GM18858 (cell line): ENCODE data around the gene KRTAP5-11.
"Not testable (repeated sequence)": the region's sequence is repeated elsewhere in the genome, so short reads cannot be mapped to it uniquely, and the experiment has no call there.

Experiments
- ATAC-seq: cut with Tn5 transposase; IDR thresholded peaks from one replicate; pipeline ENCODE4 v1.9.1; 2021; ENCODE audit not compliant: unreplicated experiment

The KRTAP5-11 gene

DNA sequence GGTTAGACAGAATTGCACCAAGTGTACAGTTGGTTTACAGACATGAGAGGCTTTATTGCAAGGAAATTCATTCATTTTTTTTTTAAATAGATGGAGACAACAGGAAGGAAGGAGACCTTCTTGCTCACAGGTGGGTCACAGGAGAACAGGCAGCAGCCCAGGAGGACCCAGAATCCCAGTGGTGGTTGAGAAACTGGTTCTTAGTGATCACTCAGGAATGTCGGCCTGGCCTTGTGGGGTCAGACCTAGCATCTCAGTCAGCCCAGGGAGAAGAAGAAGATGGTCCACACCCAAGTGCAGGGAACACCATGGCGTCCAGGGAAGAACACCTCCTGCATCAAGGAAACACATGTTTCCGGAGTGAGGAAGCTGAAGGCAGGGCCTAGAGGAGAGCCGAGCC, 849 bp downstream of the KRTAP5-11 start:
- ATAC-seq: no peak

- no peak for ATAC-seq
Measured at GRCh38 chr11:71580057-71581003, 2.3 kb downstream of the KRTAP5-11 start.

DNA sequence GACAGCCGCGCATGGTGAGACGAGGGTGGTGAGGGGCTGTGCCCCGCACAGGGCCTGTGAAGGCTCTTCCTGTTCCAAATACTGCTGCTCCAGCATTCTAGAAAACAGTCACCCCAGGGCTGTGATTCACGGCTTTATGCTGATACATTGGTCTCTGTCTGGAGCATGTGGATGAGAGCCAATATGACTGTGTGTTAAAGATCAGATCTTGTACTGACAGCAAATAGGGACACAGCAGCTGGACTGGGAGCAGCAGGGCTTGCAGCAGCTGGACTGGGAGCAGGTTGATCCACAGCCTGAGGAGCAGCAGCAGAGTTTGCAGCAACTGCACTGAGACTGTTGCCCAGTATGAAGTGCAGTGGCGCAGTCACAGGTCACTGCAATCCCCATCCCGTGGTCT, 3.2 kb downstream of the KRTAP5-11 start:
- not testable (repeated sequence) for ATAC-seq

DNA sequence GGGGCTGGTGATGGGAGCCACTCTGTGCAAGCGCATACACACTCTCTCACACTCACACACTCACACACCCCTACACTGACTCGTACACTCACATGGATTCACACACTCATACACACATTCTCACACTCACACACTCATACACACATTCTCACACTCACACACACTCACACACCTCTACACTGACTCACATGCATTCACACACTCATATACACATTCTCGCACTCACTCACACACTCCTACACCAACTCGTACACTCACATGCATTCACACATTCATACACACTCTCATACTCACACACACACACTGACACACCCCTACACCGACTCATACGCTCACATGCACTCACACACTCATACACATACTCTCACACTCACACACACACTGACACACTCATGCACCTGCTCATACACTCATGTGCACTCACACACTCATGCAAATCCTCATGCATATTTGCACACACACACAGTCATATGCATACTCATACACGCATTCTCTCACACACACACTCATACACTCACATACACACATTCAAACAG, 5.1 kb downstream of the KRTAP5-11 start:
- no peak for ATAC-seq

DNA sequence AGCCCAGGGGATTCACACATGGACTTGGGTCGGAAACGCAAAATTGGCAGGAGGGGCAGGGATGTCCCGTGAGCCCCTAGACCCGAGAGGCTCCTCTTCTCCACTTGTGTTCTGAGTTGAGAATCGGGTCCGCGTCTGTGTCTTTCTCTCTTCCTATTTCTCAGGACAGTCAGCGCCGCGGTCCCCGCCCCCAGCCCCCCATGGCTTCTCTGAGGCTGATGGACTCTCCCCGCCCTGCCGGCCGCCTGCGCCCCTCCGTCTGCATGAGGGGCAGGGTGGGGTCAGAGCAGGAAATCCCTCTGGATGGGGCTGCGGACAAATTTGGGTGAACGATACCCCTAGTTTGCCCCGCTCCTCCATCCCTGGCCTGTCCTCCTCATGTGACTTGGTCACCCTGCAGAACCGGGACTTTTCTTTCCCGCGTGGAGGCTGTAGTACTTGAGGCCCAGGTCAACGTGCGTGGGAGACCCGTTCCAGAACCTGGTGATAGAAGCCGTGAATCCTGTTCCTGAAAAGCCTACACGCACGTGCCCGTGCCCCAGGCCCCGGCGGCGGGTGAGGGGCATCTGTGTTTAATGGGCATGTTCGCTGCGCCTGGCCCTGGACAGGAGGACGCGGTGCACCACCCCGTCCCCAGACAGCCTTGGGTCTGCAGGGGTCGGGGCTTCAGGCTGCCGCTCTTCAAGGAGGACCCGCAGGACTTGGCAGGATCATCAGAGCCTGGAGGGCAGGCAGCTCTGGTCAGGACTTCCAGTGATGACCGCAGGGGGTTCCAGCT, 5.8 kb downstream of the KRTAP5-11 start:
- ATAC-seq: not testable (repeated sequence)

DNA sequence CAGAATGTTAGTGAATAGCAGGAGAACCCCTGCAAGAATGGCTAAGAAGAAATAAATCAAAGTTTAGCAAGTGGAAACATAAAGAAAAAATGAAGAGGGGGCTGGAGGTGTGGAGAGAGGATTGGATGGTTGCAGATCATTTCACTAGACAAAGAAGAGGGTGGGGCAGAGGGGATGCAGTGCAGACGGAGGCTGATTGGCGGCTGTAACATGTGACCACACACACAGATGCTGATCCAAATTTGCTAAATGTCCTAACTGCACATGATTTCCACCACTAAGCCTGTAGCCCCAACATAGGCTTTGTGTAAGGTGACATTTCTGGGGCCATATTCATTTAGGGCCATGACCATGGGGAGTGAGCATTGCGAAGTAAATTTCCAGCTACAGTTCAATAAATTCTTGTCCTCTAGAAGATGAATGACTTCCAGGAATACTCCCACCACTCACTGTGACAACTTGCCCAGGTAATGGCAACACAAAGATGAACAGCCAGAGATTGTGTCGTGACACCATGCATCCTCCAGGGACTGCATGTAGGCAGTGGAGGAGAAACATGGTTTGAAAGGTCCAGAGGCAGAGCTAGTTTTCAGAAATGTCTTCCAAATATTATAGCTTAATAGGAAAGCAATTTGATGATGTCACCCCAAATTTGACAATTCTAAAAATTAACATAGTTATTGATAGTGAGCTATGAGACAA, 6.8 kb downstream of the KRTAP5-11 start:
- ATAC-seq: no peak

DNA sequence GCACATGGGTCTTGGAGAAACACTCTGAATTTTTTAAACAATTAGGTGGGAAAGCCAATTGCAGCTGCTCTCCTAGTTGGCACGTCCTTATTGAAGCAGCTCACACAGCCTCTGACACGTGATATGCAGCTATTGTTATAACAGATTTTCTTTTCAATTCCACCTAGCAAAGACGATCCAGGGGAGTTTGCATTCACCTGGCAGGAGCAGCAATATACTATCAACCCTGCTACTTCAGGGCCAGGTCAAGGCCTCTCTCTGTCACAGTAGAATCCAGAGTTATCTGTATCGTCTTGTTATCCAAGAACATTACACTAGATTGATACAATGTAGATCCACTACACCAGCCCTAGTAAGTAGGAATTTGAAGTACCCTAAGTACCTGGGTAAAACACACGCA, 8.3 kb downstream of the KRTAP5-11 start:
- ATAC-seq: no peak

GRCh38 chr11:71572811-71573210, 9.9 kb downstream of the KRTAP5-11 start:
- no peak for ATAC-seq

GRCh38 chr11:71571101-71571850, 11.4 kb downstream of the KRTAP5-11 start:
- ATAC-seq: not testable (repeated sequence)

DNA sequence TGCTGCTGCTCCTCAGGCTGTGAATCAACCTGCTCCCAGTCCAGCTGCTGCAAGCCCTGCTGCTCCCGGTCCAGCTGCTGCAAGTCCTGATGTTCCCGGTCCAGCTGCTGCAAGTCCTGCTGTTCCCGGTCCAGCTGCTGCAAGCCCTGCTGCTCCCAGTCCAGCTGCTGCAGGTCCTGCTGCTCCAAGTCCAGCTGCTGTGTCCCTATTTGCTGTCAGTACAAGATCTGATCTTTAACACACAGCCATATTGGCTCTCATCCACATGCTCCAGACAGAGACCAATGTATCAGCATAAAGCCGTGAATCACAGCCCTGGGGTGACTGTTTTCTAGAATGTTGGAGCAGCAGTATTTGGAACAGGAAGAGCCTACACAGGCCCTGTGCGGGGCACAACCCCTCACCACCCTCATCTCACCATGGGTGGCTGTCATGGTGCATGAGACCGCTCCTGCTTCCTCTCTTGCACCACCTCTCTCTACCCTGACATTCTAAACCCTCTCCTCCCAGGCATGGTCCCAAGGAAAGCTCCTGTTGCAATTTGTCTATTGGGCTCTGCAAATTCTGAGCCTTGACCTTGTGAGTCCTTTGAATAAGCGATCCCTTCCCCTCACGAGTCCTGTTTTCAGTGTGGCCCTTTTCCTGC, 13.8 kb downstream of the KRTAP5-11 start:
- ATAC-seq: no peak

DNA sequence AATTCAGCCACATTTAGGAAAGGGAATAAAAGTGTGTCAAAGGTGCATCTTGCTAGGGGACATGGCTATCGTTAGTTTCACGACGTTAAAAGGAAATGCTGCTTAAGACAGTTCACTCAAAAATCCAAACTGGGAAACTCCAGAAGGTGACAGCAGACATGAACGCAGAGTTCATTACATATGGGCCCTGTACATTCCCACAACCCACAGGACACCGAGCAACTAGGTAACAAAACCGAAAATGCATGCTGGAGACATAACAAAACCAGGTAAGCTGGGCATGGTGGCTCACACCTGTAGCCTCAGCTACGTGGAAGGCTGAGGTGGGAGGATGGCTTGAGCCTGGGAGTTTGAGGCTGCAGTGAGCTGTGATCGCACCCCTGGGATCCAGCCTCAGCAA, 15.0 kb downstream of the KRTAP5-11 start:
- ATAC-seq: not testable (repeated sequence)

- not testable (repeated sequence) for ATAC-seq
Measured at GRCh38 chr11:71566626-71567599, 15.8 kb downstream of the KRTAP5-11 start.

- ATAC-seq: no peak
Measured at GRCh38 chr11:71566081-71566620, 16.5 kb downstream of the KRTAP5-11 start.

DNA sequence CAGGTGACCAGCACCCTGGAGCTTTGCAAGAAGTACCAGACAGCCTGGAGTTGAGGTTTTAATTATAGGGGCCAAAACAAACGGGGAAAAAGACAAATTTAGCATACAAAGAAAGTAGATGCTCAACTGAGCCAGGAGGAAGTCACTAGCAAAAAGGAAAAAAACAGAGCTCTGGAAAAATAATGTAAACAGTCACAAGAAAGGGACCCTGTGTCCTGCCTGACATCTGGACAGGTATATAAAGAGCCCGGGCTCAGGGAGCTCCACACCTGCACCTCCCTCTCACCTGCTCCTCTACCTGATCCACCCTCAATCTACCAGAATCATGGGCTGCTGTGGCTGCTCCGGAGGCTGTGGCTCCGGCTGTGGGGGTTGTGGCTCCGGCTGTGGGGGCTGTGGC, 17.4 kb downstream of the KRTAP5-11 start, which contains the start of gene KRTAP5-10:
Gene KRTAP5-10 (plus strand): TSS at position 301 of the 400 bp plus-strand sequence. CDS start 25 bp downstream, at position 326.
- ATAC-seq: no peak

DNA sequence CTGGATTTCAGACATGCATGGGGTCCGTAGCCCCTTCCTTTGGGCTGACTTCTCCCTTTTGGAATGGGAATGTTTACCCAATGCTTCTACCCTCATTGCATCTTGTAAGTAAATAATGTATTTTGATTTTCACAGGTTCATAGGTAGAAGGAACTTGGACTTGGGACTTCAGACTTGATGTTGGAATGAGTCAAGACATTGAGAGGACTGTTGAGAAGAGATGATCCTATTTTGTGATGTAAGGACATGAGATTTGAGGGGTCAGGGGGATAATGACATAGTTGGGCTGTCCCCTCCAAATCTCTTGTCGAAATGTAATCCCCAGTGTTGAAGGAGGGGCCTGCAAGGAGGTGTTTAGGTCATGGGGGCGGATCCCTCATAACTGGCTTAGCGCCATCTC, 18.2 kb downstream of the KRTAP5-11 start:
- no peak for ATAC-seq

GRCh38 chr11:71563406-71563805, 19.3 kb downstream of the KRTAP5-11 start:
- ATAC-seq: no peak

GRCh38 chr11:71562120-71562519, 20.6 kb downstream of the KRTAP5-11 start:
- ATAC-seq: no peak

- ATAC-seq: no peak
Measured at GRCh38 chr11:71558996-71559395, 23.7 kb downstream of the KRTAP5-11 start.
